HG02610 (cell line): ENCODE results near the gene CA5A.
A peak's percentile ranks its signal among the peaks of the same experiment; 100 is the strongest.
"Not testable (repeated sequence)": the region's sequence is repeated elsewhere in the genome, so short reads cannot be mapped to it uniquely, and the experiment has no call there.

Experiments
- ATAC-seq: cut with Tn5 transposase; IDR thresholded peaks from one replicate; pipeline ENCODE4 v1.9.1; 2021; ENCODE audit warnings: mild to moderate bottlenecking, moderate library complexity; ENCODE audit not compliant: unreplicated experiment

CA5A gene

GRCh38 chr16:87897521-87898505, 38.5 kb downstream of the CA5A start:
- ATAC-seq: no peak

- not testable (repeated sequence) for ATAC-seq
Measured at GRCh38 chr16:87896924-87897520, 39.3 kb downstream of the CA5A start.

GRCh38 chr16:87896176-87896890, 40.0 kb downstream of the CA5A start:
- not testable (repeated sequence) for ATAC-seq

- ATAC-seq: peak; percentile 74
Measured at GRCh38 chr16:87895641-87896141, 40.6 kb downstream of the CA5A start.

GRCh38 chr16:87894005-87894404, 42.3 kb downstream of the CA5A start:
- not testable (repeated sequence) for ATAC-seq

GRCh38 chr16:87891764-87892163, 44.6 kb downstream of the CA5A start:
- no peak for ATAC-seq

GRCh38 chr16:87889762-87890161, 46.6 kb downstream of the CA5A start:
- ATAC-seq: not testable (repeated sequence)

- not testable (repeated sequence) for ATAC-seq
Measured at GRCh38 chr16:87888346-87888745, 48.0 kb downstream of the CA5A start.

- not testable (repeated sequence) for ATAC-seq
Measured at GRCh38 chr16:87887931-87888330, 48.4 kb downstream of the CA5A start.

GRCh38 chr16:87885371-87885967, 50.9 kb downstream of the CA5A start:
- not testable (repeated sequence) for ATAC-seq

- ATAC-seq: no peak
Measured at GRCh38 chr16:87882436-87883019, 53.8 kb downstream of the CA5A start.

GRCh38 chr16:87881324-87882200, 54.8 kb downstream of the CA5A start:
- no peak for ATAC-seq

- no peak for ATAC-seq
Measured at GRCh38 chr16:87880117-87880696, 56.1 kb downstream of the CA5A start.

- ATAC-seq: not testable (repeated sequence)
Measured at GRCh38 chr16:87879411-87880013, 56.8 kb downstream of the CA5A start.

GRCh38 chr16:87878704-87879103, 57.6 kb downstream of the CA5A start:
- no peak for ATAC-seq

- no peak for ATAC-seq
Measured at GRCh38 chr16:87877942-87878507, 58.3 kb downstream of the CA5A start.

- no peak for ATAC-seq
Measured at GRCh38 chr16:87874639-87875427, 61.5 kb downstream of the CA5A start.
